ENCODE measurements around the gene CDHR2. TPM values are rescaled to one million over a fixed set of nuclear protein-coding genes. Genes with fewer than 3 reads are reported as not detected.

CDHR2 gene
- total RNA-seq, 2 donors from 2014 or later, result 0.12 TPM; not detected in 1

DNA sequence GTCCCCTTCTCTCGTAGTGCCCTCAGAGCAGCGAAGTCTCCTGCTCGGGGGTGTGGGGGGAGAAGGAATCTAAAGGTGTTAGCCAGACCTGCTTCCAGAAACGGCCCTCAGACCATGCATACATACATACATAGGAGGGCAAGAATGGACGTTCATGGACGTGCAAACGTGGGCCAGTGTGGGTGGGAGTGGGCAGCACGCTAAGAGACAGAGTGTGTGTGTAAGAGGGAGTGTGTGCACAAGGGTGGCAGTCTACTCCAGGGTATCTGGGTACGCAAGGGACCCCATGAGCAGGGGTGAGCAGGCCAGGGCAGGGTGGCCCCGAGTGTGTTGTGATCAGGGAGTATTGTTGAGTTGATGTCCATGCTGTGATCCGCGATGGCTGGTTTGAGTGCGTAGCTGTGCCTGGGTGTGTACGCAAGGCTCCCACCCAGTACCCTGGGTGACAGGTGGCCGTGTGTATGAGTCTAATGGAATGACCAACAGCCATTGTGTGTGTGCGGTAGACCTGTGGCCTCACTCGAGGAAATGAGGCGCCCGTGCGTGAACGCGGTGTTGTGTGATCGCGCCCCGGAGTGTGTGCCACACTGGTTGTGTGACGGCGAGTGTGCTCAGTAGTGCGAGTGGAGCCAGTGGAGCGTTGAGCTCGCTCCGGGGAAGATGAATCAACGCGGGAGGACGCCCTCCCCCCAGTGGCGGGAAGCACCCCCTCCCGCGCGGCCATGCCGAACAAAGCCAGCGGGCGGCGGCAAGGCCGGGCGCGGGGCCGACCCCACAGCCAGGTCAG, 60.0 kb downstream of the CDHR2 start:
- H3K36me3 ChIP-seq, result no peaks in the 10 kb centered on the region
- no peaks in the 10 kb centered on the region for H3K9me3 ChIP-seq
- peaks cover 0 to 15% of the 10 kb centered on the region in 2 donors for H3K4me1 ChIP-seq
- H3K27ac ChIP-seq, result no peak overlapping the region
- no peaks in the 10 kb centered on the region for H3K27me3 ChIP-seq
- peak overlapping the region; percentile 51 to 68 for H3K4me3 ChIP-seq
- TF ChIP-seq, protein P1, sequence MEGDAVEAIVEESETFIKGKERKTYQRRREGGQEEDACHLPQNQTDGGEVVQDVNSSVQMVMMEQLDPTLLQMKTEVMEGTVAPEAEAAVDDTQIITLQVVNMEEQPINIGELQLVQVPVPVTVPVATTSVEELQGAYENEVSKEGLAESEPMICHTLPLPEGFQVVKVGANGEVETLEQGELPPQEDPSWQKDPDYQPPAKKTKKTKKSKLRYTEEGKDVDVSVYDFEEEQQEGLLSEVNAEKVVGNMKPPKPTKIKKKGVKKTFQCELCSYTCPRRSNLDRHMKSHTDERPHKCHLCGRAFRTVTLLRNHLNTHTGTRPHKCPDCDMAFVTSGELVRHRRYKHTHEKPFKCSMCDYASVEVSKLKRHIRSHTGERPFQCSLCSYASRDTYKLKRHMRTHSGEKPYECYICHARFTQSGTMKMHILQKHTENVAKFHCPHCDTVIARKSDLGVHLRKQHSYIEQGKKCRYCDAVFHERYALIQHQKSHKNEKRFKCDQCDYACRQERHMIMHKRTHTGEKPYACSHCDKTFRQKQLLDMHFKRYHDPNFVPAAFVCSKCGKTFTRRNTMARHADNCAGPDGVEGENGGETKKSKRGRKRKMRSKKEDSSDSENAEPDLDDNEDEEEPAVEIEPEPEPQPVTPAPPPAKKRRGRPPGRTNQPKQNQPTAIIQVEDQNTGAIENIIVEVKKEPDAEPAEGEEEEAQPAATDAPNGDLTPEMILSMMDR (IDR thresholded peaks at IDR 0.05), result no peak
- no peak for DNase-seq (ENCODE audit: low spot score)

DNA sequence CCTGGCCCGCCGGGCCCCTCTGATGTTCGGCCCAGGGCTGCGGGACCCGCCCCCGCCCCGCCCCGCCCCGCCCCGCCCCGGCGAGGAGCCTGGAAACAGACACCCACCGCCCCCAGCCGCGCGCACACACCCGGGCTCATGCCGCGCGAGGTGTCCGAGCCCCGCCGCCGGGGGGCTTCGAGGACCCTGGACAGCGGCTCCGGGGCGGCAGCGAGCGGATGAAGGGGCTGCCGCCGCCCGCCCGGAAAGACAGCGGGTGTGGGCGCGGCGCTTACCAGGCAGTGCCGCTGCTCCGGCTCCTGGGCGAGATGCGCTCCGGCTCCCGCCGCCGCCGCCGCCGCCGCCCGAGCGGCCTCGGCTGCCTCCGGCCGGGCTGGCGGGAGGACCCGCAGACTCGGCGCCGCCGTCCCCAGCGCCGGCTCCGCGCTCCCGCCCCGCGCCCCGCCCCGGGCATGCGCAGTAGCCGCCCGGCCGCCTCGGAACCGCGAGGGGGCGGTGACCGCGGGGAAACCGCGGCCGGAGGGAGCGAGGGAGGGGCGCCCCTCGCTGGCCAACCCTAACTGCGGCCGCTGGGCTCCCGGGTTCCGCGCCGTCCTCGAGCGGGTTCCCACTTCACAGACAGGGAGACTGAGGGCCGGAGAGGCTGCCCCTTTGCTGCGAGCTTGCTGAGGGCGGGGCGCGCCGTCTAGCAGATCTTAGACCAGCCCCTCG, 60.7 kb downstream of the CDHR2 start, which contains the start of gene GPRIN1:
TSS of gene GPRIN1 (minus strand) at position 433 of the 711 bp plus-strand sequence. CDS start 10,322 bp downstream, outside the sequence.
- no peaks in the 10 kb centered on the region for H3K27me3 ChIP-seq
- H3K27ac ChIP-seq, result no peak within 1 kb of the TSS
- H3K36me3 ChIP-seq, result no peaks in the 10 kb centered on the region
- no peak for DNase-seq (ENCODE audit: low spot score)
- no peaks in the 10 kb centered on the region for H3K9me3 ChIP-seq
- peak within 1 kb of the TSS; percentile 51 to 68 for H3K4me3 ChIP-seq
- peaks cover 0 to 15% of the 10 kb centered on the region in 2 donors for H3K4me1 ChIP-seq
- TF ChIP-seq, protein P1 (IDR thresholded peaks at IDR 0.05), result peak in 1 of 2 donors; percentile 39

DNA sequence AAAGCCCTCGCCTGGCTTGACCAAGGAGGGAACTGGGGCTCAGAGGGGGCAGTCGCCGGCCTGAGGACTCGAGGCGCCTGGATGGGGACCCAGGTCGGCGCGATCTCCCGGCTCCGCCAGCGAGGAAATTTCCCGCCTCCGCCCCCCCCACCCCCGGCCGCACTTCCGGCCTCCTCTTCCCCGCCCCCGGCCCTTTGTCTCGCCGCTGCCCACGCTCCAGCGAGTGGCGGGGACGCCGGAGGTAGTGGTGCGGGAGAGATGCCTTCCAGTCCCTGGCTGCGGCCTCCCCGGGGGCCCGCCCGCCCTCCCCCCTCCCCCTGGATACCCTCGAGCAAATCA, 61.3 kb downstream of the CDHR2 start:
- no peak for DNase-seq (ENCODE audit: low spot score)
- H3K27me3 ChIP-seq, result no peaks in the 10 kb centered on the region
- TF ChIP-seq, protein P1 (IDR thresholded peaks at IDR 0.05), result no peak
- no peaks in the 10 kb centered on the region for H3K9me3 ChIP-seq
- no peak overlapping the region for H3K27ac ChIP-seq
- peak overlapping the region; percentile 51 to 68 for H3K4me3 ChIP-seq
- peaks cover 0 to 15% of the 10 kb centered on the region in 2 donors for H3K4me1 ChIP-seq
- H3K36me3 ChIP-seq, result no peaks in the 10 kb centered on the region

DNA sequence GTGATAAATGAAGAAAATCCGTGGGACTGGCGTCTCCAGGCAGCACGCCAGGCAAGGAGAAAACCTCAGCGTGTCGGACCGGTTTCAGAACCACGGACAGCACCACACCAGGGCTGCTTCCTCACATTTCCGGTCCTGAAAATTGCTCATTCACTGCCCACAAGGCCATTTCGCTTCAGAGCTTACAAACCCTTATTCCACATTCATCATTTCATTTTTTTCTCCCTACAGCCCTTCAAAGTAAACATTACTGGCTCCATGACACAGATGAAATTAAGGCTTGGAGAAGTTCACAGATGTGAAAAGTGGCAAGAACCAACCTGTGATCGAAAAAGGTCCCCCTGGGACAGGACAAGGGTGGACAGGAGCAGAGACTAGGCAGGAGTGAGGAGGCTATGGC, 62.3 kb downstream of the CDHR2 start:
- H3K27me3 ChIP-seq, result no peaks in the 10 kb centered on the region
- no peak overlapping the region for H3K4me3 ChIP-seq
- H3K9me3 ChIP-seq, result no peaks in the 10 kb centered on the region
- H3K36me3 ChIP-seq, result no peaks in the 10 kb centered on the region
- H3K4me1 ChIP-seq, result peaks cover 0 to 15% of the 10 kb centered on the region in 2 donors
- no peak for DNase-seq (ENCODE audit: low spot score)
- TF ChIP-seq, protein P1 (IDR thresholded peaks at IDR 0.05), result no peak
- H3K27ac ChIP-seq, result no peak overlapping the region

DNA sequence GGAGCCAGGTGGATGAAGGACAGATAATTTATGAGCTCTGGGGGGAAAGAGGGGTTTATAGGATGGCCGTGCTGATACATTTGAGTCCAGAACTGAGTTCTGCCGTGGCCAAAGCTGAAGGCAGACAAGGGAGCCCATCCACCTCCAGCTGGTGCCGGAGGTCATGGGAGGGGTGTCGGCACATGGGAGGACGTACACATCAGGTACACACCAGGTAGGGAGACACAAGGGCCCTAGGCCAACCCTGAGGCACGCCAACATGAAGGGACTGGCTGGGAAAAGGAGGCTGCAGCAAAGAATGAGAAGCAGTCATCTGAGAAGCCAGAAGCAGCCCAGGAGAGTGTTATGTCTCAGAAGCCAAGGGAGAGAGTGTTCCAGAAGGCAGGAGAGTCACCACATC, 62.9 kb downstream of the CDHR2 start:
- DNase-seq (ENCODE audit: low spot score), result no peak
- TF ChIP-seq, protein P1 (IDR thresholded peaks at IDR 0.05), result no peak
- Histone ChIP-seq H3K9me3 (no peaks in the 10 kb centered on the region), H3K27ac (no peak overlapping the region), H3K27me3 (no peaks in the 10 kb centered on the region), H3K36me3 (no peaks in the 10 kb centered on the region), H3K4me1 (peaks cover 0 to 15% of the 10 kb centered on the region in 2 donors), H3K4me3 (no peak overlapping the region)

Data from right atrium auricular region (tissue), 2 donors.